HG02588 (cell line): ENCODE results near the gene PHAF1.

Experiments
- ATAC-seq: cut with Tn5 transposase; IDR thresholded peaks from one replicate; pipeline ENCODE4 v1.9.1; 2021; ENCODE audit warnings: mild to moderate bottlenecking, moderate library complexity; ENCODE audit not compliant: unreplicated experiment

The PHAF1 gene

GRCh38 chr16:67162506-67163163, 52.9 kb downstream of the PHAF1 start:
- ATAC-seq = no peak

DNA sequence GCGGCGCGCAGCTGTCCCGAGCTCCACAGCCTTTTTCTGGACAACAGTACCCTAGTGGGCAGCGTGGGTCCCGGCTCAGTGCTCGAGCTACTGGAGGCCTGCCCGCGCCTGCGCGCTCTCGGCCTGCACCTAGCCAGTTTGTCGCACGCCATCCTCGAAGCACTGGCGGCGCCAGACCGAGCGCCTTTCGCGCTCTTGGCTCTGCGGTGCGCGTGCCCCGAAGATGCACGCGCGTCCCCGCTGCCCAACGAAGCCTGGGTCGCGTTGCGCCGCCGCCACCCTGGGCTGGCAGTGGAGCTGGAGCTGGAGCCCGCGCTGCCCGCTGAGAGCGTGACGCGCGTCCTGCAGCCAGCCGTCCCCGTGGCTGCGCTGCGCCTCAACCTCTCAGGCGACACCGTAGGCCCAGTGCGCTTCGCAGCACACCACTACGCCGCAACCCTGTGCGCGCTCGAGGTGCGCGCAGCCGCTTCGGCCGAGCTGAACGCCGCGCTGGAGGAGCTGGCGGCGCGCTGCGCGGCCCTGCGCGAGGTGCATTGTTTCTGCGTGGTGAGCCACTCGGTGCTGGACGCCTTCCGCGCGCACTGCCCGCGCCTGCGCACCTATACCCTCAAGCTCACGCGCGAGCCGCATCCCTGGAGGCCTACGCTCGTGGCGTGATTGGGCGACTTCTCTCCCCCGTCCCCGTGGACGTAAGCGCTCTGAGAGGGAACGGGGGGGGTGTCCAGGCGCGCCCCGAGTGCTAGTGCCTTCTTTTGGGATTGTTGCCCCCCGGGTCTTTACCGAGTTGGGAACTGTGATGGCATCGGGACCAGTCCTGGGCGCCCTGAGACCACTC, 53.6 kb downstream of the PHAF1 start:
- no peak for ATAC-seq

- ATAC-seq = no peak
These were observed 54.3 kb downstream of the PHAF1 start for GRCh38 chr16:67163999-67164558.

DNA sequence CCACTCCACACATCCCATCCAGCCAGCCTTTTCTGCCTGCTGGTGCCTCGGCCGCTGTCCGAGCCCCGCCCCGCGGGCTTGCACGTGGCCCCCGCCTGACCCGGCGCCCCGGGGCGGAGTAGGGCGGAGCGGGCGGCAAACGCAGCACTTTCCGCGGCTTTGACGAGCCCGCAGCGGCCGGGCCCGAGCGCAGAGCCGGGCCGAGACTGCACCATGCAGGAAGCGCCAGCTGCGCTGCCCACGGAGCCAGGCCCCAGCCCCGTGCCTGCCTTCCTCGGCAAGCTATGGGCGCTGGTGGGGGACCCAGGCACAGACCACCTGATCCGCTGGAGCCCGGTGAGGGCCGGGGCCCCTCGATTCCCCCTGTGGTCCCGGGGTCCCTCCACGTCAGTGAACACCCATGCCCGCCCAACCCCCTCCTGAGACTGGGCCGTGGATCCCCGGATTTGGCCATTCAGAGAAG, 54.9 kb downstream of the PHAF1 start, which contains the start of gene HSF4:
Gene HSF4, plus strand, starts transcription at position 147 of the 463 bp plus-strand sequence. Its CDS starts 67 bp downstream, at position 214.
- no peak for ATAC-seq

- no peak for ATAC-seq
These were observed 55.7 kb downstream of the PHAF1 start for GRCh38 chr16:67165121-67166078.

- ATAC-seq = no peak
These were observed 56.4 kb downstream of the PHAF1 start for GRCh38 chr16:67166110-67166547.

DNA sequence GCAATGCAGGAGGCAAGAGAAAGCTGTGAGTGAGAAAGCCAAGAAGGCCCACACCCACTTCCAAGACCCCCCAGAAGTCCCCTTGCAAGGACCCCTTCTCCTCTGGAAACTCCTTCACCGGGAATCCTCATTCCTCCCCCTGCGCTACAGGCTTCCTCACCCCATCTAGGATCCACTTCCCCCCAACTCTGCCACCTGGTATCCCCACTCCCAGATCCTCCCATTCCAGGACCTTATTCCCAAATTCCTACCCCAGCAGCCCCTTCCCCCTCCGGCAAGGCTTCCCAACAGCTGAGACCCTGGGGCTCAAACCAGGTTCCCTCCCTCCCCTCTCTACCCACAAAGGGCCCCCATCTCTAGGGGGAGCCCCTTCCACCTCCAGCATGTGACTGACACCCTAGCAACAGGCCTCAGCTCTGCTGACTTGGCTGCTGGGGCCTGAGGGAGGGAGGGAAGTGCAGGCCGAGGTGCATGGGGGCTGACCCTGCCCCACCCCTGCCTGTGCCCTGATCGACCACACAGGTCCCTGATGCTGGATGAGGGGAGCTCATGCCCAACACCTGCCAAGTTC, 56.9 kb downstream of the PHAF1 start:
- no peak for ATAC-seq

DNA sequence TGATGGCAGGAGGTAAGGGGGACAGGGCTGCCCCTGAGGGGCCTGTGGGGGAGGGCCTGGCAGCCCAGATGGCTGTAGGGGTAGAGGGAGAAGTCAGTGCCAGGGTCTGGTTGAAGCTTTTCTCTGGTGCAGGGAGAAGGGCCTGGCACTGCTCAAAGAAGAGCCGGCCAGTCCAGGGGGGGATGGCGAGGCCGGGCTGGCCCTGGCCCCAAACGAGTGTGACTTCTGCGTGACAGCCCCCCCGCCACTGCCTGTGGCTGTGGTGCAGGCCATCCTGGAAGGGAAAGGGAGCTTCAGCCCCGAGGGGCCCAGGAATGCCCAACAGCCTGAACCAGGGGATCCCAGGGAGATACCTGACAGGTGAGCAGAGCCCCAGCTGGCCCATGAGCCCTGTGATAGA, 57.8 kb downstream of the PHAF1 start:
- no peak for ATAC-seq

- no peak for ATAC-seq
These were observed 59.3 kb downstream of the PHAF1 start for GRCh38 chr16:67169011-67169451.

DNA sequence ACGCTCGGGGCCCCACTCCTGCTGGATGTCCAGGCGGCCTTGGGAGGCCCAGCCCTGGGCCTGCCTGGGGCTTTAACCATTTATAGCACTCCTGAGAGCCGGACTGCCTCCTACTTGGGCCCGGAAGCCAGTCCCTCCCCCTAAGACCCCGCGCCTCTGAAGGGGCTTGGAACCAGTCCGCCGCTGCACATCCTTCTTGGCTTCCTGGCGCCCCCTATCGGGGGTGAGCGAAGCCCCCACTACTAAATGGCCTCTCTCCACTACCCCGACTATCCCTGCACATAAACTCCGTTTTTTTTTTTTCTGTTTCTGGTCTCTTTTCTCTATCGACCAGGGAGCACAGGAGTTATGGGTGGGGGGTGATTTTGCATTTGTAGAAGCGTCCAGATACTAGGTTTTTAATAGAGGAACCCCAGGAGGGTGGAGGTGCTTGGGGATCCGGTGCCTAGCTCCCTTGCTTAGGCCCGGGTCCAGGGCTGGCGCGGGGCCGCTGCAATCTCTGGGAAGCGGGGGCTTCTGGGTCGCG, 60.0 kb downstream of the PHAF1 start:
- ATAC-seq = no peak

- peak; percentile 48 for ATAC-seq
These were observed 60.6 kb downstream of the PHAF1 start, which contains the start of gene NOL3 for GRCh38 chr16:67170168-67170948. TSS of gene NOL3 (plus strand) at chr16:67170538.

DNA sequence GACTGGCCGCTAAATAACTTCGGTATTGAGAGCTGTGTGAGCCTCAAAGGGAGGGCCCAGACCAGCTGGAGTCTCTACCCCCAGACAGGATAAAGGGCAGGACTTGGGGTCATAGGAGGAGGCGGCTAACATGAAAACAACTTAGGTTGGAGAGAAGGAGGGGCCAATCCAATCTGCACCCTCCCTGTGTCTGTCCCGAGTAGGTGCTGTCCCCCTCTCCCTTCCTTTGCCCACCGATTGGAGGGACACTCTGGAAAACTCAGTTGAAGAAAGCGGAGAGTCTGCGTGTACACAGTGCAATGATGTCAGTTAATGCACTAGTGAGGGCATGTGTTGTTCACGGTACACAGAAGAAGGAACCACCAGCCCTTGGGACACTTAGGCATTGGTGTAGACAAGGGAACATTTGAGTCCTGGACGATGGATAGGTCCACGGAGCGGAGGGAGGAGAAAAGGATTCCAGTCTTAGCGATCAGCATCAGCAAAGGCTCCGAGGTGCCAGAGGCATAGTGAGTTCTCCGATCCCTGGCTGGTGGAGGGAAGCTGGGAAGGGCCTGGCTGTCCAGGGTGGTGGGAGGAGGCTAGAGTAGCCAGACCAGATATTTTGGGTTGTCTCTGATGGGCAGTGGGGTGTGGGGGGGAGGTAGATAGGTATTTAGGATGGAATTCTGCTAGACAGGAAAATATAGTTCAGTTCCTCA, 61.4 kb downstream of the PHAF1 start:
- ATAC-seq = no peak

- ATAC-seq = no peak
These were observed 63.6 kb downstream of the PHAF1 start for GRCh38 chr16:67173323-67173722.

DNA sequence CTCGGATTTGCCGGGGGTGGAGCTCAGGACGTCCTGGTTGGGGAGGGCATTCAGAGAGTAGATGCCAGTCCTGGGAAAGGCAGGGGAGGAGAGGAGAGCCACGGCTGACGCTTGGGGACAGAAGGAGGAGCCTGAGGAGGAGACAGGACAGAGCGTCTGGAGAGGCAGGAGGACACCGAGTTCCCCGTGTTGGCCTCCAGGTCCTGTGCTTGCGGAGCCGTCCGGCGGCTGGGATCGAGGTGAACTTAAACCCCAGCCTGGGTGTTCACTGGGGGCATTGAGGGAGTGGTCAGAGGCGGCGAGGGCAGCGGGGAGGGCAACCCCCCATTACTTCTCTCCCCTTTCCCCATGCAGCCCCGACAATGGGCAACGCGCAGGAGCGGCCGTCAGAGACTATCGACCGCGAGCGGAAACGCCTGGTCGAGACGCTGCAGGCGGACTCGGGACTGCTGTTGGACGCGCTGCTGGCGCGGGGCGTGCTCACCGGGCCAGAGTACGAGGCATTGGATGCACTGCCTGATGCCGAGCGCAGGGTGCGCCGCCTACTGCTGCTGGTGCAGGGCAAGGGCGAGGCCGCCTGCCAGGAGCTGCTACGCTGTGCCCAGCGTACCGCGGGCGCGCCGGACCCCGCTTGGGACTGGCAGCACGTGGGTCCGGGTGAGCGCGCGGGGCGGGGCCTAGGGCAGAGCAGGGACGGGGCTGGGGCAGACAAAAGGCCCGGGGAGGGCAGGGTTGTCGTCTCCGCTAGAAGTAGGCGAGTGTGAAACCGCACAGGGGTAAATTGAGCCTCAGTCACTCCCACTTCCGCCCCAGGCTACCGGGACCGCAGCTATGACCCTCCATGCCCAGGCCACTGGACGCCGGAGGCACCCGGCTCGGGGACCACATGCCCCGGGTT, 64.3 kb downstream of the PHAF1 start:
- ATAC-seq = peak; percentile 34

DNA sequence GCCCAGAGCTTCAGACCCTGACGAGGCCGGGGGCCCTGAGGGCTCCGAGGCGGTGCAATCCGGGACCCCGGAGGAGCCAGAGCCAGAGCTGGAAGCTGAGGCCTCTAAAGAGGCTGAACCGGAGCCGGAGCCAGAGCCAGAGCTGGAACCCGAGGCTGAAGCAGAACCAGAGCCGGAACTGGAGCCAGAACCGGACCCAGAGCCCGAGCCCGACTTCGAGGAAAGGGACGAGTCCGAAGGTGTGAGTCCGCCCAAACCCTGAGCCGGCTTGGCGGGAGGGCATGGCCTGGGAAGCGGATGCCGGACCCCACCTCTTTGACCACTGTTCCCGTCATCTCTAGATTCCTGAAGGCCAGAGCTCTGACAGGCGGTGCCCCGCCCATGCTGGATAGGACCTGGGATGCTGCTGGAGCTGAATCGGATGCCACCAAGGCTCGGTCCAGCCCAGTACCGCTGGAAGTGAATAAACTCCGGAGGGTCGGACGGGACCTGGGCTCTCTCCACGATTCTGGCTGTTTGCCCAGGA, 65.0 kb downstream of the PHAF1 start:
- no peak for ATAC-seq

GRCh38 chr16:67176662-67177061, 66.9 kb downstream of the PHAF1 start:
- ATAC-seq = no peak
